ENCODE measurements around the gene HKDC1. TPM values are rescaled to one million over a fixed set of nuclear protein-coding genes. Genes with fewer than 3 reads are reported as not detected.

The HKDC1 gene
- total RNA-seq, 1 donor from 2014 or later, result 2.5 TPM

GRCh38 chr10:69243817-69244216 lies 23.7 kb downstream of the HKDC1 start:
- intact Hi-C loops (cut with DNase I), result no loop called here
- TF ChIP-seq CTCF (IDR thresholded peaks at IDR 0.05), result no peak
- TF ChIP-seq POLR2A (IDR thresholded peaks at IDR 0.05), result no peak
- TF ChIP-seq POLR2AphosphoS5 (IDR thresholded peaks at IDR 0.05; ENCODE audit: insufficient read depth in 1 of 2, low read depth in 1 of 2), result no peak

GRCh38 chr10:69246036-69246435 lies 25.9 kb downstream of the HKDC1 start:
- no peaks in the 10 kb centered on the region for H3K36me3 ChIP-seq
- no peaks in the 10 kb centered on the region for H3K9me3 ChIP-seq
- no peak overlapping the region for H3K4me3 ChIP-seq
- intact Hi-C loops (cut with DNase I), result no loop called here
- H3K4me1 ChIP-seq, result peaks cover 5% of the 10 kb centered on the region
- no peaks in the 10 kb centered on the region for H3K27me3 ChIP-seq
- no peak for TF ChIP-seq POLR2AphosphoS5 (IDR thresholded peaks at IDR 0.05; ENCODE audit: insufficient read depth in 1 of 2, low read depth in 1 of 2)
- TF ChIP-seq CTCF (IDR thresholded peaks at IDR 0.05), result no peak
- no peak for TF ChIP-seq POLR2A (IDR thresholded peaks at IDR 0.05)
- DNase-seq (ENCODE audit: extremely low spot score in 2 of 2), result no peak
- no peak overlapping the region for H3K27ac ChIP-seq

More at GRCh38 chr10:69243817-69244216, 23.7 kb downstream of the HKDC1 start:
- no peaks in the 10 kb centered on the region for H3K9me3 ChIP-seq
- DNase-seq (ENCODE audit: extremely low spot score in 2 of 2), result no peak
- H3K36me3 ChIP-seq, result no peaks in the 10 kb centered on the region
- H3K4me3 ChIP-seq, result no peak overlapping the region
- H3K27me3 ChIP-seq, result no peaks in the 10 kb centered on the region
- peaks cover 11% of the 10 kb centered on the region for H3K4me1 ChIP-seq
- H3K27ac ChIP-seq, result no peak overlapping the region

GRCh38 chr10:69246581-69247312 lies 26.6 kb downstream of the HKDC1 start:
- intact Hi-C loops (cut with DNase I), result no loop called here
- Histone ChIP-seq H3K27me3 (no peaks in the 10 kb centered on the region), H3K9me3 (no peaks in the 10 kb centered on the region), H3K4me3 (no peak overlapping the region), H3K36me3 (no peaks in the 10 kb centered on the region), H3K27ac (no peak overlapping the region), H3K4me1 (no peaks in the 10 kb centered on the region)
- TF ChIP-seq CTCF (IDR thresholded peaks at IDR 0.05) (no peak), POLR2AphosphoS5 (IDR thresholded peaks at IDR 0.05; ENCODE audit: insufficient read depth in 1 of 2, low read depth in 1 of 2) (no peak), POLR2A (IDR thresholded peaks at IDR 0.05) (no peak)
- DNase-seq (ENCODE audit: extremely low spot score in 2 of 2), result no peak

DNA sequence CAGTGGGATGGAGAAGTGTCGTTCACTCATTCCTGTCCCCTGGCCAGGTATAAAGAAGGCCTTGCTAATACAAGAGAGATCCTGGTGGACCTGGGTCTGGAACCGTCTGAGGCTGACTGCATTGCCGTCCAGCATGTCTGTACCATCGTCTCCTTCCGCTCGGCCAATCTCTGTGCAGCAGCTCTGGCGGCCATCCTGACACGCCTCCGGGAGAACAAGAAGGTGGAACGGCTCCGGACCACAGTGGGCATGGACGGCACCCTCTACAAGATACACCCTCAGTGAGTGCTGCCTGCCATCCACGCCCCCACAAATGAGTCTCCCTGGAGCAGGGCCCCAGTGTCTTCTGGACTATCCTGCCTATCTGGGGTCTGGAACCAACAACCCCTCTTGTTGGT lies 27.2 kb downstream of the HKDC1 start:
- H3K9me3 ChIP-seq, result no peaks in the 10 kb centered on the region
- H3K4me3 ChIP-seq, result no peak overlapping the region
- no peaks in the 10 kb centered on the region for H3K4me1 ChIP-seq
- DNase-seq (ENCODE audit: extremely low spot score in 2 of 2), result no peak
- no peak for TF ChIP-seq POLR2A (IDR thresholded peaks at IDR 0.05)
- TF ChIP-seq CTCF (IDR thresholded peaks at IDR 0.05), result no peak
- H3K27me3 ChIP-seq, result no peaks in the 10 kb centered on the region
- no peaks in the 10 kb centered on the region for H3K36me3 ChIP-seq
- intact Hi-C loops (cut with DNase I), result no loop called here
- no peak overlapping the region for H3K27ac ChIP-seq

GRCh38 chr10:69248117-69248730 lies 28.1 kb downstream of the HKDC1 start:
- H3K36me3 ChIP-seq, result no peaks in the 10 kb centered on the region
- no peaks in the 10 kb centered on the region for H3K4me1 ChIP-seq
- intact Hi-C loops (cut with DNase I), result no loop called here
- no peak for DNase-seq (ENCODE audit: extremely low spot score in 2 of 2)
- no peak overlapping the region for H3K4me3 ChIP-seq
- no peaks in the 10 kb centered on the region for H3K9me3 ChIP-seq
- TF ChIP-seq POLR2A (IDR thresholded peaks at IDR 0.05), result no peak
- TF ChIP-seq POLR2AphosphoS5 (IDR thresholded peaks at IDR 0.05; ENCODE audit: insufficient read depth in 1 of 2, low read depth in 1 of 2), result no peak
- TF ChIP-seq CTCF (IDR thresholded peaks at IDR 0.05), result no peak
- no peaks in the 10 kb centered on the region for H3K27me3 ChIP-seq
- no peak overlapping the region for H3K27ac ChIP-seq

Data from vagina (tissue), 2 donors.